ENCODE data around the gene RHOF.

Gene RHOF

GRCh38 chr12:121822393-121823100 lies 29.1 kb upstream of the RHOF start:
- DNase-seq, result no peak
- in situ Hi-C loops (cut with HindIII; ENCODE audit: low pct_ligation_motif_present, low pct_unique_long_range_greater_than_20kb, low sequenced_read_pairs), result no loop called here

GRCh38 chr12:121820056-121820455 lies 26.6 kb upstream of the RHOF start:
- DNase-seq, result no peak
- in situ Hi-C loops (cut with HindIII; ENCODE audit: low pct_ligation_motif_present, low pct_unique_long_range_greater_than_20kb, low sequenced_read_pairs), result no loop called here

GRCh38 chr12:121819212-121819949 lies 25.9 kb upstream of the RHOF start:
- no peak for DNase-seq
- in situ Hi-C loops (cut with HindIII; ENCODE audit: low pct_ligation_motif_present, low pct_unique_long_range_greater_than_20kb, low sequenced_read_pairs), result no loop called here

- no peak for DNase-seq
- in situ Hi-C loops (cut with HindIII; ENCODE audit: low pct_ligation_motif_present, low pct_unique_long_range_greater_than_20kb, low sequenced_read_pairs), result no loop called here
Measured at GRCh38 chr12:121817648-121818043, 24.2 kb upstream of the RHOF start.

GRCh38 chr12:121816925-121817647 lies 23.6 kb upstream of the RHOF start:
- in situ Hi-C loops (cut with HindIII; ENCODE audit: low pct_ligation_motif_present, low pct_unique_long_range_greater_than_20kb, low sequenced_read_pairs), result no loop called here
- DNase-seq, result no peak

- no peak for DNase-seq
- in situ Hi-C loops (cut with HindIII; ENCODE audit: low pct_ligation_motif_present, low pct_unique_long_range_greater_than_20kb, low sequenced_read_pairs), result no loop called here
Measured at GRCh38 chr12:121815263-121815662, 21.8 kb upstream of the RHOF start.

- in situ Hi-C loops (cut with HindIII; ENCODE audit: low pct_ligation_motif_present, low pct_unique_long_range_greater_than_20kb, low sequenced_read_pairs), result no loop called here
Measured at GRCh38 chr12:121814429-121815119, 21.1 kb upstream of the RHOF start.

GRCh38 chr12:121813951-121814350 lies 20.5 kb upstream of the RHOF start:
- in situ Hi-C loops (cut with HindIII; ENCODE audit: low pct_ligation_motif_present, low pct_unique_long_range_greater_than_20kb, low sequenced_read_pairs), result no loop called here

More at GRCh38 chr12:121814429-121815119, 21.1 kb upstream of the RHOF start:
- DNase-seq, result no peak

GRCh38 chr12:121812921-121813896 lies 19.7 kb upstream of the RHOF start:
- no peak for DNase-seq
- in situ Hi-C loops (cut with HindIII; ENCODE audit: low pct_ligation_motif_present, low pct_unique_long_range_greater_than_20kb, low sequenced_read_pairs), result no loop called here

More at GRCh38 chr12:121813951-121814350, 20.5 kb upstream of the RHOF start:
- no peak for DNase-seq

- DNase-seq, result peak; percentile 74
- in situ Hi-C loops (cut with HindIII; ENCODE audit: low pct_ligation_motif_present, low pct_unique_long_range_greater_than_20kb, low sequenced_read_pairs), result no loop called here
Measured at GRCh38 chr12:121812320-121812871, 18.9 kb upstream of the RHOF start.

- in situ Hi-C loops (cut with HindIII; ENCODE audit: low pct_ligation_motif_present, low pct_unique_long_range_greater_than_20kb, low sequenced_read_pairs), result no loop called here
- DNase-seq, result peak; percentile 80
Measured at GRCh38 chr12:121811434-121812319, 18.2 kb upstream of the RHOF start.

GRCh38 chr12:121810833-121811433 lies 17.4 kb upstream of the RHOF start:
- in situ Hi-C loops (cut with HindIII; ENCODE audit: low pct_ligation_motif_present, low pct_unique_long_range_greater_than_20kb, low sequenced_read_pairs), result no loop called here
- no peak for DNase-seq

- in situ Hi-C loops (cut with HindIII; ENCODE audit: low pct_ligation_motif_present, low pct_unique_long_range_greater_than_20kb, low sequenced_read_pairs), result no loop called here
- DNase-seq, result no peak
Measured at GRCh38 chr12:121810234-121810817, 16.8 kb upstream of the RHOF start.

GRCh38 chr12:121809712-121810116 lies 16.2 kb upstream of the RHOF start:
- DNase-seq, result no peak
- in situ Hi-C loops (cut with HindIII; ENCODE audit: low pct_ligation_motif_present, low pct_unique_long_range_greater_than_20kb, low sequenced_read_pairs), result no loop called here

- no peak for DNase-seq
- in situ Hi-C loops (cut with HindIII; ENCODE audit: low pct_ligation_motif_present, low pct_unique_long_range_greater_than_20kb, low sequenced_read_pairs), result no loop called here
Measured at GRCh38 chr12:121808623-121809022, 15.1 kb upstream of the RHOF start.
